ENCODE results near the gene DNMT1.

Gene DNMT1

GRCh38 chr19:10113964-10114650, 80.6 kb downstream of the DNMT1 start:
- H3K4me3 ChIP-seq (ENCODE audit: low read length), result no peak overlapping the region
- TF ChIP-seq, protein P1, sequence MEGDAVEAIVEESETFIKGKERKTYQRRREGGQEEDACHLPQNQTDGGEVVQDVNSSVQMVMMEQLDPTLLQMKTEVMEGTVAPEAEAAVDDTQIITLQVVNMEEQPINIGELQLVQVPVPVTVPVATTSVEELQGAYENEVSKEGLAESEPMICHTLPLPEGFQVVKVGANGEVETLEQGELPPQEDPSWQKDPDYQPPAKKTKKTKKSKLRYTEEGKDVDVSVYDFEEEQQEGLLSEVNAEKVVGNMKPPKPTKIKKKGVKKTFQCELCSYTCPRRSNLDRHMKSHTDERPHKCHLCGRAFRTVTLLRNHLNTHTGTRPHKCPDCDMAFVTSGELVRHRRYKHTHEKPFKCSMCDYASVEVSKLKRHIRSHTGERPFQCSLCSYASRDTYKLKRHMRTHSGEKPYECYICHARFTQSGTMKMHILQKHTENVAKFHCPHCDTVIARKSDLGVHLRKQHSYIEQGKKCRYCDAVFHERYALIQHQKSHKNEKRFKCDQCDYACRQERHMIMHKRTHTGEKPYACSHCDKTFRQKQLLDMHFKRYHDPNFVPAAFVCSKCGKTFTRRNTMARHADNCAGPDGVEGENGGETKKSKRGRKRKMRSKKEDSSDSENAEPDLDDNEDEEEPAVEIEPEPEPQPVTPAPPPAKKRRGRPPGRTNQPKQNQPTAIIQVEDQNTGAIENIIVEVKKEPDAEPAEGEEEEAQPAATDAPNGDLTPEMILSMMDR (conservative IDR thresholded peaks at IDR 0.05; ENCODE audit: low read length), result no peak
- DNase-seq (ENCODE audit: low read depth), result no peak

- DNase-seq (ENCODE audit: low read depth), result no peak
- no peak overlapping the region for H3K4me3 ChIP-seq (ENCODE audit: low read length)
- TF ChIP-seq, protein P1 (conservative IDR thresholded peaks at IDR 0.05; ENCODE audit: low read length), result no peak
Measured at GRCh38 chr19:10113592-10113963, 81.2 kb downstream of the DNMT1 start.

GRCh38 chr19:10112895-10113591, 81.7 kb downstream of the DNMT1 start:
- no peak overlapping the region for H3K4me3 ChIP-seq (ENCODE audit: low read length)
- DNase-seq (ENCODE audit: low read depth), result peak; percentile 31
- TF ChIP-seq, protein P1 (conservative IDR thresholded peaks at IDR 0.05; ENCODE audit: low read length), result peak; percentile 58

DNA sequence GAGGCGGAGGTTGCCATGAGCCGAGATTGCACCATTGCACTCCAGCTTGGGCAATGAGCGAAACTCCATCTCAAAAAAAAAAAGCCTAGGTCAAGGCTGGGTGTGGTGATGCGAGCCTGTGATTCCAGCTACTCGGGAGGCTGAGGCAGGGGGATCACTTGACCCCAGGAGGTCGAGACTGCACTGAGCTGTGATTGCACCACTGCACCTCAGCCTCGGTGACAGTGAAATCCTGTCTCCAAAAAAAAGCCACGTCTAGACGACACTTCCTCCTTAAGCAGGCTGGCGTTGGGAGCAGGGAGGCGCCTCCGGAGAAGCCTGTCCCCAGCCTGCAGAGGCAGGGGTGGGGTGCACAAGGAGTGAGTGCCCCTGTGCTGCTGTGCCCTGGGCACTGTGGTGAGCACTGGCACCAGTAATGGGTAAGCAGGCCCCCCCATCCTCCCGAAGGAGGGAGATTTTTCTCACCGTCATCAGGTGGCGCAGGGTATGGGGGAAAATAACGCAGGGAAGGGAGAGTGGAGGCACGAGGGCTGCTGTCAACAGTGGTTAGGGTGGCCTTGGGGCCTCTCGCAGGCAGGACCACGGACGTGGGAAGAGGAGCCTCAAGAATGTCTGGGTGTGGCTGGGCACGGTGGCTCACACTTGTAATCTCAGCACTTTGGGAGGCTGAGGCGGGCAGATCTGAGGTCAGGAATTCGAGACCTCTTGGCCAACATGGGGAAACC, 82.6 kb downstream of the DNMT1 start:
- no peak overlapping the region for H3K4me3 ChIP-seq (ENCODE audit: low read length)
- TF ChIP-seq, protein P1 (conservative IDR thresholded peaks at IDR 0.05; ENCODE audit: low read length), result no peak
- DNase-seq (ENCODE audit: low read depth), result peak; percentile 37

DNA sequence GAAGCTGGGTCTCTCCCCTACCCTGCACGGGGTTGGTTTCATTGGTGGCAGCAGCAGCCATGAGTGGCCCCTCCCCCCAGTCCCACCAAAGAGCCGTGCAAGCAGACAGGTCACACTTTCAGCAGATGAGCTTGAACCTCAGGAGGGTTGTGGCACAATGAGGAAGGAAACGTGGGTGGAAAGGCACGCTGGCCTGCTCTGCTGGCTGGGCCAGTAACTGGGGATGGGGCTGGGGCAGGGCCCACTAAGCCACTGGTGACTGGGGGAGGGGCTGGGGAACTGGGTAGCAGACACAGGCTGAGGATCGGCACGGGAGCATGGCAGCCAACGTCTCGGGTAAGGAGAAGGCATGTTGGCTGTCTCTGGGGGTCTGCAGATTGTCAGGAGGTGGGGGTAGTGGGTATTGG, 83.3 kb downstream of the DNMT1 start, which contains the start of gene P2RY11:
TSS of gene P2RY11 (plus strand) at position 289 of the 407 bp plus-strand sequence. CDS start at position 318, 29 bp downstream.
- DNase-seq (ENCODE audit: low read depth), result no peak

DNA sequence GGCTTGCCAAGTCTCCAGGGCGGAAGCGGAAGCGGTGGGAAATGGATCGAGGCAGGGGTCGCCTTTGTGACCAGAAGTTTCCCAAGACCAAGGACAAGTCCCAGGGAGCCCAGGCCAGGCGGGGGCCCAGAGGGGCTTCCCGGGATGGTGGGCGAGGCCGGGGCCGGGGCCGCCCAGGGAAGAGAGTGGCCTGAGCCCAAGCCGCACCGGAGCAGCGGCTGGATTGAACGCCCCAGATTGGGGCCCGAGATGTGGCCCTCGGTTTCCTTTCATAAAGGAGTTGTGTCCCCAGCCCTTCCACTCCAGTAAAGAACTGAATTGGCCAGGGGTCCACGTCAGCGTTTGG, 83.8 kb downstream of the DNMT1 start:
- no peak for DNase-seq (ENCODE audit: low read depth)
- TF ChIP-seq, protein P1 (conservative IDR thresholded peaks at IDR 0.05; ENCODE audit: low read length), result no peak
- H3K4me3 ChIP-seq (ENCODE audit: low read length), result no peak overlapping the region

More for the DNA sequence above, 83.3 kb downstream of the DNMT1 start, which contains the start of gene P2RY11:
- no peak within 1 kb of the TSS for H3K4me3 ChIP-seq (ENCODE audit: low read length)
- TF ChIP-seq, protein P1 (conservative IDR thresholded peaks at IDR 0.05; ENCODE audit: low read length), result no peak

All from AG10803 (cell line).